CD4-positive, alpha-beta memory T cell (primary cell): ENCODE measurements around the gene GEMIN4. TPM values are rescaled to one million over a fixed set of nuclear protein-coding genes. Genes with fewer than 3 reads are reported as not detected.
"Not testable (repeated sequence)": the region's sequence is repeated elsewhere in the genome, so short reads cannot be mapped to it uniquely, and the experiment has no call there.

ENCODE experiments used
- CTCF ChIA-PET: fragments of 350-600 bp; sonication (Branson Sonifier 250); formaldehyde crosslinking; loops from one replicate; lab custom pipeline; 2021; ENCODE audit warnings: inconsistent platforms; ENCODE audit not compliant: partially characterized antibody; lab: Charles Lee
- POLR2A ChIA-PET: fragments of 350-600 bp; sonication (Branson Sonifier 250); formaldehyde crosslinking; loops from one replicate; lab custom pipeline; 2021; ENCODE audit not compliant: partially characterized antibody; lab: Charles Lee
- DNase-seq, 5 donors: peaks; one replicate each; pipeline versions ENCODE4 v3.0.0 to v3.0.0-alpha.2; 2020 to 2022; ENCODE audit warnings: mixed read lengths in 1 of 5
- H3K27ac ChIP-seq: one replicate; pipeline ENCODE4 v1.7.0; 2013; ENCODE audit warnings: low read depth, low read length
- H3K27me3 ChIP-seq: 2 replicates; pipeline ENCODE4 v1.7.0; 2013; ENCODE audit warnings: mild to moderate bottlenecking, low read length, moderate library complexity; ENCODE audit not compliant: insufficient read depth
- H3K36me3 ChIP-seq: 2 replicates; pipeline ENCODE4 v1.7.0; 2013; ENCODE audit warnings: mild to moderate bottlenecking, low read length, moderate library complexity; ENCODE audit not compliant: insufficient read depth
- H3K4me1 ChIP-seq: 2 replicates; pipeline ENCODE4 v1.7.0; 2013; ENCODE audit warnings: mild to moderate bottlenecking, low read length, moderate library complexity; ENCODE audit not compliant: insufficient read depth
- H3K4me3 ChIP-seq, 2 donors: one replicate each; pipeline ENCODE4 v1.7.0; 2013; ENCODE audit warnings: low read length in 2 of 2, mild to moderate bottlenecking in 1 of 2
- H3K9me3 ChIP-seq, 2 donors: one replicate each; pipeline ENCODE4 v1.7.0; 2013; ENCODE audit warnings: low read length in 2 of 2, control low read depth in 1 of 2; ENCODE audit not compliant: control insufficient read depth in 1 of 2
- H3K27ac Mint-ChIP-seq, 7 donors: one replicate each; pipeline ENCODE4 v1.8.0; 2020 to 2021; ENCODE audit warnings: mixed read lengths in 7 of 7, mild to moderate bottlenecking in 6 of 7, inconsistent platforms in 3 of 7, moderate library complexity in 3 of 7
- H3K27me3 Mint-ChIP-seq, 2 donors: one replicate each; pipeline ENCODE4 v1.8.0; 2020 to 2021; ENCODE audit warnings: mixed read lengths in 2 of 2
- H3K36me3 Mint-ChIP-seq, 2 donors: one replicate each; pipeline ENCODE4 v1.8.0; 2020 to 2021; ENCODE audit warnings: mixed read lengths in 2 of 2, inconsistent platforms in 1 of 2, mild to moderate bottlenecking in 1 of 2
- H3K4me1 Mint-ChIP-seq, 4 donors: one replicate each; pipeline ENCODE4 v1.8.0; 2020 to 2021; ENCODE audit warnings: mixed read lengths in 4 of 4, mild to moderate bottlenecking in 1 of 4
- H3K4me3 Mint-ChIP-seq, 8 donors: one replicate each; pipeline ENCODE4 v1.8.0; 2020 to 2021; ENCODE audit warnings: mixed read lengths in 8 of 8, mild to moderate bottlenecking in 7 of 8, moderate library complexity in 6 of 8, inconsistent platforms in 3 of 8
- H3K9me3 Mint-ChIP-seq, 8 donors: one replicate each; pipeline ENCODE4 v1.8.0; 2020 to 2021; ENCODE audit warnings: mixed read lengths in 8 of 8, mild to moderate bottlenecking in 5 of 8, inconsistent platforms in 3 of 8, moderate library complexity in 1 of 8
- intact Hi-C: fragments of 100-400 bp; cut with micrococcal nuclease; formaldehyde crosslinking; loops from one replicate; pipeline ENCODE4 v1.15.1; 2023
- polyA plus RNA-seq, 2 donors: library from polyadenylated mRNA; unstranded; fragments of 300-500 nt; fragmentation: Illumina TruSeq; gene quantifications; one replicate each; pipeline ENCODE4 v1.2.3, GENCODE V29; 2021
- total RNA-seq, 2 experiments: library from RNA; stranded (reverse); gene quantifications; one replicate each; pipeline ENCODE4 v1.2.3, GENCODE V29; 2021

Gene GEMIN4
- total and polyA plus RNA-seq, 4 experiments from 2014 or later: 20.6 to 24.7 (median 23.9) TPM

- Mint-ChIP-seq H3K36me3 (peaks cover 32 to 55% of the 10 kb centered on the region in 2 donors), H3K4me1 (peaks cover 0 to 2% (median under 1%) of the 10 kb centered on the region in 4 donors), H3K27ac (no peak overlapping the region), H3K4me3 (no peak overlapping the region), H3K27me3 (no peaks in the 10 kb centered on the region), H3K9me3 (no peaks in the 10 kb centered on the region)
- Histone ChIP-seq H3K4me3 (no peak overlapping the region), H3K27ac (no peak overlapping the region), H3K9me3 (no peaks in the 10 kb centered on the region), H3K27me3 (no peaks in the 10 kb centered on the region), H3K36me3 (peaks cover 34% of the 10 kb centered on the region), H3K4me1 (no peaks in the 10 kb centered on the region)
- intact Hi-C loops: no loop called here
- CTCF ChIA-PET: interaction anchor here (1.7 kb wide), 1 partner anchor 20 kb away, joined by 3 read pairs; no protein-coding TSS in a partner anchor
- POLR2A ChIA-PET: no interaction called here
- DNase-seq: no peak
Measured at GRCh38 chr17:760371-760770, 8.3 kb upstream of the GEMIN4 start.

- Histone ChIP-seq H3K9me3 (no peaks in the 10 kb centered on the region), H3K36me3 (peaks cover 30% of the 10 kb centered on the region), H3K27me3 (no peaks in the 10 kb centered on the region), H3K4me1 (no peaks in the 10 kb centered on the region), H3K4me3 (no peak overlapping the region), H3K27ac (no peak overlapping the region)
- H3K4me3 Mint-ChIP-seq: no peak overlapping the region
- H3K36me3 Mint-ChIP-seq: peaks cover 28 to 51% of the 10 kb centered on the region in 2 donors
- H3K27me3 Mint-ChIP-seq: no peaks in the 10 kb centered on the region
- H3K9me3 Mint-ChIP-seq: no peaks in the 10 kb centered on the region
- no peak overlapping the region for H3K27ac Mint-ChIP-seq
- ChIA-PET CTCF (interaction anchor here (1.7 kb wide), 1 partner anchor 20 kb away, joined by 3 read pairs; no protein-coding TSS in a partner anchor), POLR2A (no interaction called here)
- intact Hi-C loops: no loop called here
- no peak for DNase-seq
- H3K4me1 Mint-ChIP-seq: no peaks in the 10 kb centered on the region
Measured at GRCh38 chr17:759964-760363, 7.9 kb upstream of the GEMIN4 start.

GRCh38 chr17:756010-756567 lies 4.0 kb upstream of the GEMIN4 start:
- H3K36me3 ChIP-seq: peaks cover 20% of the 10 kb centered on the region
- H3K27me3 ChIP-seq, DNase-seq, H3K9me3 ChIP-seq, H3K27ac Mint-ChIP-seq, H3K27me3 Mint-ChIP-seq, H3K4me3 ChIP-seq, POLR2A ChIA-PET, H3K4me1 ChIP-seq, H3K4me3 Mint-ChIP-seq, H3K27ac ChIP-seq, H3K9me3 Mint-ChIP-seq, intact Hi-C loops: not testable (repeated sequence)
- peaks cover 17 to 37% of the 10 kb centered on the region in 2 donors for H3K36me3 Mint-ChIP-seq
- CTCF ChIA-PET: interaction anchor here (1.3 to 1.5 kb wide), 2 partner anchors 26 to 344 kb away, joined by 4 to 6 read pairs; partner anchors contain the start of genes GLOD4 and MRM3
- H3K4me1 Mint-ChIP-seq: peaks cover 8 to 20% (median 11%) of the 10 kb centered on the region in 4 donors

- H3K9me3 Mint-ChIP-seq, intact Hi-C loops, H3K4me3 ChIP-seq, H3K27me3 ChIP-seq, H3K27ac ChIP-seq, DNase-seq, H3K9me3 ChIP-seq, H3K4me3 Mint-ChIP-seq, H3K27me3 Mint-ChIP-seq: not testable (repeated sequence)
- H3K27ac Mint-ChIP-seq: peak overlapping the region in 1 of 7 donors; percentile 10
- ChIA-PET CTCF (interaction anchor here (1.3 to 1.7 kb wide), 4 partner anchors 22 to 343 kb away, joined by 4 to 7 read pairs (median 6); partner anchors contain the start of genes GLOD4, MRM3 and NXN), POLR2A (interaction anchor here (1.2 kb wide), 1 partner anchor 27 kb away, joined by 5 read pairs; the partner anchor contains the start of genes GLOD4 and MRM3)
- H3K36me3 Mint-ChIP-seq: peaks cover 11 to 33% of the 10 kb centered on the region in 2 donors
- peaks cover 17% of the 10 kb centered on the region for H3K36me3 ChIP-seq
- H3K4me1 ChIP-seq: peaks cover 16% of the 10 kb centered on the region
- H3K4me1 Mint-ChIP-seq: peaks cover 14 to 26% (median 17%) of the 10 kb centered on the region in 4 donors
Measured at GRCh38 chr17:755319-755961, 3.4 kb upstream of the GEMIN4 start.

- no peaks in the 10 kb centered on the region for H3K27me3 ChIP-seq
- POLR2A ChIA-PET: interaction anchor here (1.1 to 4.5 kb wide), 3 partner anchors 17 to 28 kb away, joined by 3 to 37 read pairs (median 3); partner anchors contain the start of genes GLOD4 and MRM3
- peak overlapping the region in 5 of 7 donors; percentile 36 to 73 (median 64) for H3K27ac Mint-ChIP-seq
- no peaks in the 10 kb centered on the region for H3K9me3 Mint-ChIP-seq
- CTCF ChIA-PET: interaction anchor here (1.0 to 1.9 kb wide), 7 partner anchors 8 to 342 kb away, joined by 3 to 8 read pairs (median 4); no protein-coding TSS in a partner anchor
- no peak overlapping the region for H3K4me3 ChIP-seq
- peaks cover 24 to 41% (median 29%) of the 10 kb centered on the region in 4 donors for H3K4me1 Mint-ChIP-seq
- no peak for DNase-seq
- H3K27me3 Mint-ChIP-seq: no peaks in the 10 kb centered on the region
- H3K36me3 ChIP-seq: no peaks in the 10 kb centered on the region
- intact Hi-C loops: loop anchor here (2.0 kb wide), 1 partner anchor 21 kb away; the partner anchor contains the start of gene TLCD3A
- peak overlapping the region; percentile 3 to 81 (median 66) for H3K4me3 Mint-ChIP-seq
- H3K36me3 Mint-ChIP-seq: peaks cover 7 to 21% of the 10 kb centered on the region in 2 donors
- no peak overlapping the region for H3K27ac ChIP-seq
- H3K9me3 ChIP-seq: no peaks in the 10 kb centered on the region
- peaks cover 27% of the 10 kb centered on the region for H3K4me1 ChIP-seq
Measured at GRCh38 chr17:753418-753817, 1.4 kb upstream of the GEMIN4 start.

- H3K4me1 Mint-ChIP-seq: peaks cover 24 to 46% (median 33%) of the 10 kb centered on the region in 4 donors
- H3K36me3 ChIP-seq: peaks cover 4% of the 10 kb centered on the region
- H3K36me3 Mint-ChIP-seq: peaks cover 7 to 27% of the 10 kb centered on the region in 2 donors
- H3K9me3 ChIP-seq: no peaks in the 10 kb centered on the region
- POLR2A ChIA-PET: interaction anchor here (0.5 to 4.5 kb wide), 12 partner anchors 9 to 336 kb away, joined by 3 to 37 read pairs (median 4); partner anchors contain the start of genes GLOD4, MRM3, TIMM22 and VPS53
- intact Hi-C loops: loop anchor here (1.0 to 2.0 kb wide), 5 partner anchors 20 to 340 kb away; partner anchors contain the start of genes GLOD4, MRM3, TLCD3A and VPS53
- CTCF ChIA-PET: interaction anchor here (1.0 to 1.9 kb wide), 10 partner anchors 9 to 342 kb away, joined by 3 to 8 read pairs (median 4); partner anchors contain the start of genes GLOD4 and TIMM22
- peak overlapping the region; percentile 86 to 97 (median 93) for H3K27ac Mint-ChIP-seq
- H3K4me3 Mint-ChIP-seq: peak overlapping the region; percentile 91 to 97 (median 93)
- H3K27me3 ChIP-seq: no peaks in the 10 kb centered on the region
- no peak for DNase-seq
- H3K4me1 ChIP-seq: peaks cover 27% of the 10 kb centered on the region
- peak overlapping the region; percentile 73 to 81 for H3K4me3 ChIP-seq
- H3K9me3 Mint-ChIP-seq: no peaks in the 10 kb centered on the region
- peak overlapping the region; percentile 69 for H3K27ac ChIP-seq
- H3K27me3 Mint-ChIP-seq: no peaks in the 10 kb centered on the region
Measured at GRCh38 chr17:752620-753219, 656 bp upstream of the GEMIN4 start.
